Esophagus squamous epithelium (tissue), 5 donors: Measurements from ENCODE around the gene RUFY1. TPM values are rescaled to one million over a fixed set of nuclear protein-coding genes. Genes with fewer than 3 reads are reported as not detected.

Experiments used
- DNase-seq: peaks from one replicate; lab custom pipeline; 2025; lab: John Stamatoyannopoulos, UW
- H3K27ac ChIP-seq, 4 donors: fragments of 200-600 bp; sonication (generic); one replicate each; pipeline ENCODE4 v1.5.1; 2016 to 2019; ENCODE audit warnings: mild to moderate bottlenecking in 1 of 4
- H3K27me3 ChIP-seq, 4 donors: fragments of 200-600 bp; sonication (generic); 1 replicate in 3 of 4; 2 replicates in 1 of 4; pipeline versions ENCODE4 v1.5.1 to v1.6.0; 2017 to 2021; ENCODE audit warnings: antibody characterized with exemption in 1 of 4
- H3K36me3 ChIP-seq, 3 donors: fragments of 200-600 bp; sonication (generic); one replicate each; pipeline ENCODE4 v1.5.1; 2016 to 2019
- H3K4me1 ChIP-seq, 3 donors: fragments of 200-600 bp; sonication (generic); one replicate each; pipeline ENCODE4 v1.5.1; 2017 to 2019
- H3K4me3 ChIP-seq, 4 donors: fragments of 200-600 bp; sonication (generic); 1 replicate in 3 of 4; 2 replicates in 1 of 4; pipeline ENCODE4 v1.5.1; 2016 to 2019; ENCODE audit warnings: mild to moderate bottlenecking in 2 of 4, moderate library complexity in 1 of 4
- H3K9me3 ChIP-seq, 3 donors: fragments of 200-600 bp; sonication (generic); one replicate each; pipeline ENCODE4 v1.5.1; 2016 to 2019
- POLR2A ChIP-seq, 4 donors: fragments of 450-650 bp; IDR thresholded peaks; one replicate each; pipeline ENCODE4 v1.6.1; 2017; ENCODE audit warnings: antibody characterized with exemption in 4 of 4, mild to moderate bottlenecking in 4 of 4, moderate library complexity in 3 of 4
- WGBS, 2 donors: methylation state at CpG; one replicate each; pipeline ENCODE4 v1.1.5; 2018; 5-methylcytosine and 5-hydroxymethylcytosine counted together
- intact Hi-C: fragments of 100-400 bp; cut with DNase I; formaldehyde crosslinking; loops from one replicate; pipeline ENCODE4 v1.15.0; 2022
- total RNA-seq, 4 donors: library from RNA; depleted of rRNA; stranded (reverse); fragments of >200 nt; gene quantifications; one replicate each; pipeline ENCODE4 v1.1.0, GENCODE V29; 2016
- TF ChIP-seq, protein P1 (sequence below), 6 experiments: fragments of 450-650 bp in 4 of 6; fragments of 200-600 bp in 2 of 6; sonication (generic) in 2 of 6; IDR thresholded peaks; one replicate each; pipeline ENCODE4 v1.5.1; 2016 to 2019; ENCODE audit warnings: antibody characterized with exemption in 6 of 6, mild to moderate bottlenecking in 4 of 6, moderate library complexity in 4 of 6
- donor health status: DM: yes; HTN: yes; CAD: no.

The RUFY1 gene
- total RNA-seq, 4 donors from 2014 or later = 27.1 to 63.8 (median 45.8) TPM

DNA sequence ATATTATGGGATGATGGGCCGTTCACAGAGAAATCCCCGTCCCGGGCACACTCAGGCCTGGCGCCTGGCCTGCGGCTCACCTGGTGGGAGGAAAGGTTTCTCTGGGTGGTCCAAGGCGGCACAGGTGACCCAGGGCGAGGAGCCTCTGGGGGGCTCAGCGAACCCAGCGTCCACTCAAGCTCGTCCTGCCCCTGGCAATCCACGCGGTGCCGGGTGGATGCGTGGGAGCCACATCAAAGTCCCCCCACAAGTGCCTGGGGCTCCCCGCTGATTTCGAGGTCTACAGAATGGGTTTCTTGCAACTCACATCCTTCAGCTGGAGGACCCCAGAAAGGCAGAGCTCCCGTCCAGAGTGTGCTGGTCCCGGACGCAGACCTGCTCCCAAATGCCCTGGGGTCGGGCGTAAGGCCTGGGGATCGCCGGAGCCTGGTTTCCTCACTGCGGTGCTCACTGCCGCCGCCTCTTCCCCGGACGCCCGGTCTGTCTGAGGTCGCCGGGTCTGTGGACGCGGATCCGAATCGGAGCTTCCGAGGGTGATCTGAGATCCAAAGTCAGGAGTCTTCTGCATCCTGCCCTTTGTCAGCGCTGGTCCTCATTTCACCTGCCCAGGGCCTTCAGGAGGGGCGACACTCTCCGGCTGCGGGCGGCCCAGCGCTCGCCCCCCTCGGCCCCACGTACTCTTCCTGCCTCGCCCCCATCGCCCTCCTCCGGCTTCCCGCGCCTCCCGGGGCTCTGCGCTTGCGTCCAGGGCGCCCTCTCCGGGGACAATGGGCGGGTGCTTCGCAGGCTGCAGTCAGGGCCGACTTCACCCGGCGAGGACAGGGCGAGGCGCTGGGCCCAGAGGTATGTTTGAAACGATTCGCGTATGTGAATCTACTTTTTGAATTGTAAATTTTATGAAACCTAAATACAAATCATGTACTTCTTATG lies 20.0 kb upstream of the RUFY1 start:
- 12 to 19% methylated on average over 12 to 49 of the region's 65 CpGs for WGBS, 2 donors
- peak overlapping the region; percentile 22 to 61 (median 49) for H3K4me3 ChIP-seq
- no peaks in the 10 kb centered on the region for H3K9me3 ChIP-seq
- H3K27ac ChIP-seq = peak overlapping the region; percentile 5 to 71 (median 28)
- intact Hi-C loops = no loop called here
- H3K4me1 ChIP-seq = peaks cover 0 to 16% (median 6%) of the 10 kb centered on the region in 3 donors
- peak in 1 of 4 donors; percentile 31 for TF ChIP-seq POLR2A (IDR thresholded peaks at IDR 0.05)
- TF ChIP-seq, protein P1, sequence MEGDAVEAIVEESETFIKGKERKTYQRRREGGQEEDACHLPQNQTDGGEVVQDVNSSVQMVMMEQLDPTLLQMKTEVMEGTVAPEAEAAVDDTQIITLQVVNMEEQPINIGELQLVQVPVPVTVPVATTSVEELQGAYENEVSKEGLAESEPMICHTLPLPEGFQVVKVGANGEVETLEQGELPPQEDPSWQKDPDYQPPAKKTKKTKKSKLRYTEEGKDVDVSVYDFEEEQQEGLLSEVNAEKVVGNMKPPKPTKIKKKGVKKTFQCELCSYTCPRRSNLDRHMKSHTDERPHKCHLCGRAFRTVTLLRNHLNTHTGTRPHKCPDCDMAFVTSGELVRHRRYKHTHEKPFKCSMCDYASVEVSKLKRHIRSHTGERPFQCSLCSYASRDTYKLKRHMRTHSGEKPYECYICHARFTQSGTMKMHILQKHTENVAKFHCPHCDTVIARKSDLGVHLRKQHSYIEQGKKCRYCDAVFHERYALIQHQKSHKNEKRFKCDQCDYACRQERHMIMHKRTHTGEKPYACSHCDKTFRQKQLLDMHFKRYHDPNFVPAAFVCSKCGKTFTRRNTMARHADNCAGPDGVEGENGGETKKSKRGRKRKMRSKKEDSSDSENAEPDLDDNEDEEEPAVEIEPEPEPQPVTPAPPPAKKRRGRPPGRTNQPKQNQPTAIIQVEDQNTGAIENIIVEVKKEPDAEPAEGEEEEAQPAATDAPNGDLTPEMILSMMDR (IDR thresholded peaks at IDR 0.05) = peak in 3 of 6 experiments; percentile 9 to 18 (median 13)
- no peak for DNase-seq
- H3K27me3 ChIP-seq = peaks cover 0 to 9% (median 0%) of the 10 kb centered on the region in 4 donors
- H3K36me3 ChIP-seq = no peaks in the 10 kb centered on the region

DNA sequence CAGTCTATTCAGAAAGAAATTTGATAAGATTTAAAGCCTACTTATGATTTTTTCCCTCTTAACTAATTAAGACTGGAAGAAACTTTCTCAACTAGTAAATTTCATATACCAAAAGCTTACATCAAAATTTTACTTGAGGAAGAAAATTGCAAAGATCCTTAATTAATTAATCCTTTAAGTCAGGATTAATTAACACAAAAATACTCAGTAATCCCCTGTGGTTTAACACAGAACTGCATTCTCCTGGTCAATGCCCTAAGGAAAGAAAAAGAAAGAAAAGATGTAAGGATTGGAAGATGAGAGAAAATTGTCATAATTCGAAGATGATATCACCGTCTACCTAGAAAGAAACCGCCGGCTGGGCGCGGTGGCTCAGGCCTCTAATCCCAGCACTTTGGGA lies 17.3 kb upstream of the RUFY1 start:
- TF ChIP-seq, protein P1 (IDR thresholded peaks at IDR 0.05) = no peak
- no peak for TF ChIP-seq POLR2A (IDR thresholded peaks at IDR 0.05)
- Histone ChIP-seq H3K36me3 (no peaks in the 10 kb centered on the region), H3K4me3 (no peak overlapping the region), H3K27ac (no peak overlapping the region), H3K9me3 (no peaks in the 10 kb centered on the region), H3K27me3 (peaks cover 0 to 9% (median 0%) of the 10 kb centered on the region in 4 donors), H3K4me1 (peaks cover 0 to 16% (median 6%) of the 10 kb centered on the region in 3 donors)
- 71 to 84% methylated on average over 6 of the region's 6 CpGs for WGBS, 2 donors
- DNase-seq = no peak
- intact Hi-C loops = no loop called here

DNA sequence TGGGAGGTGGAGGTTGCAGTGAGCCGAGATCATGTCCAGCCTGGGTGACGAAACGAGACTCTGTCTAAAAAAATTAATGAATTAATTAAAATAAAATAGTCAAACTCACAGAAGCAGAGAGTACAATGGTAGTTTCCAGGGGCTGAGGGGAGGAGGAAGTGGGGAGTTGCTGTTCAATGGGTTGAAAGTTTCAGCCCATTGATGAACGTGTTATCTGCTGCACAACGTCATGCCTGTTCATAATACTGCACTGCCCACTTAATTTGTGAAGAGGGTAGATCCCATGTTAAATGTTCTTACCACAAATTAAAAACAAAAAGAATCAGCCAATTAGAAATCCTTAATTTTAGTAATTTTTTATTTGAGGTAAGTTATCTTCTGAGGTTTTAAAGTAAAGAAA lies 16.4 kb upstream of the RUFY1 start:
- H3K27me3 ChIP-seq = peaks cover 0 to 9% (median 0%) of the 10 kb centered on the region in 4 donors
- intact Hi-C loops = no loop called here
- H3K9me3 ChIP-seq = no peaks in the 10 kb centered on the region
- no peak overlapping the region for H3K27ac ChIP-seq
- TF ChIP-seq, protein P1 (IDR thresholded peaks at IDR 0.05) = no peak
- no peak for TF ChIP-seq POLR2A (IDR thresholded peaks at IDR 0.05)
- H3K4me1 ChIP-seq = peaks cover 0 to 16% (median 6%) of the 10 kb centered on the region in 3 donors
- no peak overlapping the region for H3K4me3 ChIP-seq
- DNase-seq = no peak
- H3K36me3 ChIP-seq = no peaks in the 10 kb centered on the region
- 89 to 93% methylated on average over 5 of the region's 5 CpGs for WGBS, 2 donors

DNA sequence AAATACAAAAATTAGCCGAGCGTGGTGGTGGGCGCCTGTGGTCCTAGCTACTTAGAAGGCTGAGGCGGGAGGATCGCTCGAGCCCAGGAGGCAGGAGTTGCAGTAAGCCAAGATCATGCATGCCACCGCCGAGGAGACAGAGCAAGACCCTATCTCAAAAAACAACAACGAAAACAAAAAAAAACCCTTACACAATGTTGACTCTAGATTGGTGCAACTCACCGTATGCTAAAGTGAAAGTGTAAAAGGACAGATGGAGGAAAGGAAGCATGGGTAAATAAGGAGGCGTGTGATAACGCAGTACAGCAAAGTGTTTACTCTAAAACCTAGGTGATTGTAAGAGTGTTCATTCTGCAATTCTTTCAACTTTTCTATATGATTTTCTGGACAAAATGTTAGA lies 15.9 kb upstream of the RUFY1 start:
- no peaks in the 10 kb centered on the region for H3K36me3 ChIP-seq
- H3K27me3 ChIP-seq = peaks cover 0 to 9% (median 0%) of the 10 kb centered on the region in 4 donors
- 65 to 71% methylated on average over 12 of the region's 12 CpGs for WGBS, 2 donors
- no peak for DNase-seq
- intact Hi-C loops = no loop called here
- H3K27ac ChIP-seq = no peak overlapping the region
- H3K4me1 ChIP-seq = peaks cover 0 to 16% (median 6%) of the 10 kb centered on the region in 3 donors
- TF ChIP-seq POLR2A (IDR thresholded peaks at IDR 0.05) = no peak
- TF ChIP-seq, protein P1 (IDR thresholded peaks at IDR 0.05) = no peak
- no peaks in the 10 kb centered on the region for H3K9me3 ChIP-seq
- no peak overlapping the region for H3K4me3 ChIP-seq

DNA sequence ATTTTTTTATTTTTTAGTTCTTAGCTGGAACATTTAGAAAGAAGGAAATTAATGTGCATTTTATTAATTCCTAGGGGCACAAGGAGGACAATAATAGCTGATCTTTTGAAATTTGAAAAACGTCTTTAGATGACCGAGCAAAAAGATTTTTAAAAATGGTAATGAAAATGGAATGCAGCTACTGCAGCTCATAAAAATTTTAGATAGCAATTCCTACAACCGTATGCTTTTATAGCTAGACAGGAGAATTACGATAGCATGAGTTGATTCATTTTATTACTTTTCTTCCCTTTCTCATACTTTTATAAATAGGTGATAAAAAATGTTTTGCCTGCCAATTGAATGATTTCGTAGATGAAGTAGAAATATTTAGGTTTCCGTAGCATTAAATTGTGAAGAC lies 13.7 kb upstream of the RUFY1 start:
- Histone ChIP-seq H3K4me3 (no peak overlapping the region), H3K27ac (no peak overlapping the region), H3K9me3 (no peaks in the 10 kb centered on the region), H3K27me3 (no peaks in the 10 kb centered on the region), H3K36me3 (no peaks in the 10 kb centered on the region), H3K4me1 (no peaks in the 10 kb centered on the region)
- TF ChIP-seq, protein P1 (IDR thresholded peaks at IDR 0.05) = no peak
- no peak for TF ChIP-seq POLR2A (IDR thresholded peaks at IDR 0.05)
- no peak for DNase-seq
- intact Hi-C loops = no loop called here
- WGBS, 2 donors = 73 to 74% methylated on average over 6 of the region's 6 CpGs
